Mammary epithelial cell (primary cell): ENCODE measurements around the gene KDM4F.

Source experiments
- CTCF ChIP-seq, 2 donors: IDR thresholded peaks in 1 of 2; conservative IDR thresholded peaks in 1 of 2; 2 replicates each; pipeline ENCODE4 v1.5.1; 2011 to 2012; ENCODE audit warnings: inconsistent platforms in 2 of 2, low read length in 2 of 2, mild to moderate bottlenecking in 2 of 2, control low read depth in 1 of 2, low read depth in 1 of 2; ENCODE audit not compliant: insufficient read depth in 1 of 2; ENCODE audit errors: extremely low read depth in 1 of 2
- EZH2 ChIP-seq: IDR thresholded peaks from 2 replicates; pipeline ENCODE4 v1.6.1; 2012; ENCODE audit warnings: low read length, inconsistent platforms, borderline replicate concordance

- TF ChIP-seq CTCF (conservative IDR thresholded peaks at IDR 0.05 in 1 of 2, IDR thresholded peaks at IDR 0.05 in 1 of 2; ENCODE audit: extremely low read depth in 1 of 2, insufficient read depth in 1 of 2, low read depth in 1 of 2, low read length in 2 of 2) (no peak), EZH2 (no peak)
These were observed 29.3 kb downstream of the KDM4F start for GRCh38 chr11:95078526-95078925.
